SH-SY5Y (cell line): ENCODE results near the gene HSD11B1L.

ENCODE experiments used
- GATA2 ChIP-seq: IDR thresholded peaks from 2 replicates; pipeline ENCODE4 v1.6.1; 2011; ENCODE audit warnings: mild to moderate bottlenecking, low read depth, low read length
- GATA3 ChIP-seq: IDR thresholded peaks from 2 replicates; pipeline ENCODE4 v1.6.1; 2011; ENCODE audit warnings: low read depth, mild to moderate bottlenecking, low read length, moderate library complexity

DNA sequence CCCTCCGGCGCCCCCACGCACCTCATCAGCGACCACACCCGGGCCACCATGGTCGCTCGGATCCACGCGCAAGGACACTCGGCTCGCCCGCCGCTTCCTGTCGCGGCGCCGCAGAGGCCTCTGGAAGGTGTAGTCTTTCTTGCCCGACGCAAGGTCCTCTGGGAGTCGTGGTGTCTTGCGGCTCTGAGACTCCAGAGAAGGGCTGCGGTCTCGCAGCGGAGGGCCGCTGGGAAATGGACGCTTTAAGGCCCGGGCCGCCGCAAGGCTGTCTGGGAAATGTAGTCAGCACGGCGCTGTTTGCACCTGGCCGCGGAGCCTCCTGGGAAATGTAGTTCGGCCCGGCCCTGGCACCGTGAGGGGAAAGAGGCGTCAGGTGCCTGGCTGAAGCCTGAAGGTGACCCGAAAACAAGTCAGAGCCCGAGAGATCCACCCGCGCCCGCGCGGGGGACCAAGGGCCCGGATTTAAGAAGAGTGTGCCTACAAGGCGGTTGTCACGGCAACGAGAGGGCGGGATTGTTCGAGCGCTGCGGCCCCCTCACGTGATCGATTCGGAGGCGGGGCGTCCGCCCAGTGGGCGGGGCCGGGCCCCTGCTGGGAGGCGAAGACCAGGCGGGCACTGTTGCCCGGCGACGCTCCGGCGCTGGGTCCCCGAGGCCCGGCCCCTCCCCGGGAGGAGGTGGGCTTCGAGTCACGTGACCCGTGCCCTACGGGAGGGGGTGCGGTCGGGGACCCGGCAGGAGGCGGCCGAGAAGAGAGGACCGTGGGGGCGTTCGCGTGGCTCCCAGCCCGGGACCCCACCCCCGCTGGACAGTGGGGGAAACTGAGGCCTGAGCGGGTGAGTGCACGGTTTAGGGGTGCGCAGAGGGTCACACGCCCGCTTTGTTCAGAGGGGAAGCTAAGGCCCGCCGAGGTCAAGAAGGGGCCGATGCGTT, at the start of gene HSD11B1L, which contains the start of gene MICOS13:
- TF ChIP-seq GATA3, result no peak
- TF ChIP-seq GATA2, result peak; percentile 32; the same call in 1 of the 2 replicates
